Small intestine (tissue), 7 donors: ENCODE results near the gene XRCC1. TPM values are rescaled to one million over a fixed set of nuclear protein-coding genes. Genes with fewer than 3 reads are reported as not detected.

ENCODE experiments used
- DNase-seq, 2 donors: peaks; one replicate each; pipeline versions ENCODE4 v3.0.0 to v3.0.0-alpha.2; 2013
- FAIRE-seq: peaks from 2 replicates; lab custom pipeline; 2012; peaks lifted over from hg19 to GRCh38; lab: Jason Lieb, UNC
- H3K27ac ChIP-seq, 3 donors: one replicate each; pipeline ENCODE4 v1.5.1; 2013; ENCODE audit warnings: low read length in 2 of 3, mild to moderate bottlenecking in 2 of 3, control low read depth in 1 of 3, inconsistent platforms in 1 of 3, low read depth in 1 of 3, moderate library complexity in 1 of 3
- H3K27me3 ChIP-seq, 3 donors: one replicate each; pipeline ENCODE4 v1.6.1; 2013; ENCODE audit warnings: low read length in 3 of 3, inconsistent platforms in 1 of 3; ENCODE audit not compliant: control insufficient read depth in 3 of 3, insufficient read depth in 3 of 3
- H3K36me3 ChIP-seq, 3 donors: one replicate each; pipeline ENCODE4 v1.6.1; 2013; ENCODE audit warnings: low read length in 3 of 3, inconsistent platforms in 1 of 3, low read depth in 1 of 3, mild to moderate bottlenecking in 1 of 3, moderate library complexity in 1 of 3; ENCODE audit not compliant: control insufficient read depth in 3 of 3, insufficient read depth in 2 of 3
- H3K4me1 ChIP-seq, 3 donors: one replicate each; pipeline ENCODE4 v1.6.1; 2013; ENCODE audit warnings: low read length in 2 of 3, inconsistent platforms in 1 of 3, low read depth in 1 of 3, mild to moderate bottlenecking in 1 of 3, moderate library complexity in 1 of 3; ENCODE audit not compliant: control insufficient read depth in 3 of 3, insufficient read depth in 2 of 3
- H3K4me3 ChIP-seq, 3 donors: one replicate each; pipeline ENCODE4 v1.5.1; 2013; ENCODE audit warnings: low read length in 3 of 3, control low read depth in 1 of 3, inconsistent platforms in 1 of 3, low read depth in 1 of 3, mild to moderate bottlenecking in 1 of 3, moderate library complexity in 1 of 3
- H3K9me3 ChIP-seq, 2 donors: one replicate each; pipeline ENCODE4 v1.6.1; 2013; ENCODE audit warnings: low read depth in 1 of 2, low read length in 1 of 2; ENCODE audit not compliant: control insufficient read depth in 2 of 2, insufficient read depth in 1 of 2
- WGBS, 3 donors: extraction: QIAGEN DNeasy Blood & Tissue Kit; methylation state at CpG; one replicate each; pipeline ENCODE4 v1.1.7; 2013; 5-methylcytosine and 5-hydroxymethylcytosine counted together
- polyA plus RNA-seq, 4 donors: library from polyadenylated mRNA; stranded (reverse) in 3 of 4; unstranded in 1 of 4; fragments of 200-250 nt in 3 of 4; fragments of 120-200 nt in 1 of 4; gene quantifications; one replicate each; pipeline versions ENCODE4 v1.2.1 to v1.2.3, GENCODE V29; 2013
- donor health status: healthy with polysubstance abuse.
- donor health status: control.
- donor health status: control.
- donor health status: Bipolar disorder and iron deficiency.
- donor health status: healthy.

XRCC1 gene
- polyA plus RNA-seq, 4 donors, result 9.7 to 46.3 (median 16.0) TPM

DNA sequence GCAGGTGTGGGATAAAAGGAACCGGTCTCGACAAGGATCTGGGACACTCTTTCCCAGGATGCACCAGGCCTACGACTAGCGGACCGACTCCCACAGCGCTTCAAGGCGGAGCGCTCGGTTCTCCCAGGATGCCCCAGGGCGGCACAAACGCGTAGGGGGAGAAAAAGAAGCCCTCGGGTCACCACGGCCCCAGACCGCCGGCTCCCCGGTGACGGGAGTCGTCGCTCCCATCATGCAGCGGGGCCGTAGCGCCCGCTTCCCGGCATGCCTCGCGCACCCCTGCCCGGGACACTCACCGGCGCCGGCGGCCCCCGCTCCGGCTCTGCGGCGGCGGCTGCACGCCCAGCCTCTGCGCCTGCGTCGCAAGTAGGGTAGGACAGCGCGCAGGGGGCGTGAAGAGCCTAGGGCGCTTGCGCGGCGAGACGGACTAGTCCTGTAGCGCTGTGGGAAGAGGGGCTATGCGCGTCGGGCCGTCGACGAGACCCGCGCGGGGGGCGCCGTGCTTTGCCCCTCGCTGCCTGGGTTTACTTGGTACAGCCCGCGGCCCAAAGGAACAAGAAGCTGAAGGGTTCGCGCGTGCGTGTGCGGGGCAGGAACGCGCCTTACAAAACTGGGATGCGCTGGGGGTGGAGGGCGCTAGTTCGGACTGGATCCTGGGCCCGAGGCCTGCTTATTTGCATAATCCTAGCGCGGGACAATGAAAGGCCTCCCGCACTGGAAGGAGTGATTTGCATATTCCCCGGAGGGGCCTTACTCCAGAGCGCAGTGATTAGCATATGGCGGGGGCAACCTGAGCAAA is 44.1 kb upstream of the XRCC1 start, which contains the start of gene ZNF428:
TSS of gene ZNF428 (minus strand) at position 368 of the 799 bp plus-strand sequence. CDS start 5,325 bp downstream, outside the sequence.
- FAIRE-seq (no peak), DNase-seq (peak; percentile 79 to 94)
- WGBS, 3 donors, result 0% methylated on average over 56 to 81 of the region's 81 CpGs
- Histone ChIP-seq H3K9me3 (no peaks in the 10 kb centered on the region), H3K27me3 (no peaks in the 10 kb centered on the region), H3K4me1 (peaks cover 0 to 9% (median 7%) of the 10 kb centered on the region in 3 donors), H3K27ac (peak within 1 kb of the TSS; percentile 57 to 99 (median 97)), H3K4me3 (peak within 1 kb of the TSS; percentile 71 to 99 (median 77)), H3K36me3 (peaks cover 0 to 6% (median 0%) of the 10 kb centered on the region in 3 donors)

DNA sequence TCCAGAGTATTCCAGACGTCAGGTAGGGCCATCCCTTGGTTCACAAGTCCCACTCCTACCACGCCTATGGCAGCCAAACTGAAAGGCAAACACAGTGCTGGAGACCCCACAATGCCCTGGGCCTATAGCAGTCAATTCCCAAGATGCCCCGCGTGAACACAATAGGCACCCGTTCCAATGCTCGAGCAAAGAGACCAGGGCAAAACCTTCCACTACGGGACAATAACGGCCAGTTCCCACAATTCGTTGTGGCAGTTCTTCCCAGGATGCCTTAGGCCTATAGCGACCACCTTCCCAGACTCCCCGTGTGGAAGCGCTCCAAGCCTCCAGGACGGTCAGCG is 43.6 kb upstream of the XRCC1 start:
- no peaks in the 10 kb centered on the region for H3K27me3 ChIP-seq
- no peak for FAIRE-seq
- peaks cover 0 to 9% (median 7%) of the 10 kb centered on the region in 3 donors for H3K4me1 ChIP-seq
- DNase-seq, result no peak
- H3K9me3 ChIP-seq, result no peaks in the 10 kb centered on the region
- H3K36me3 ChIP-seq, result peaks cover 0 to 10% (median 0%) of the 10 kb centered on the region in 3 donors
- peak overlapping the region; percentile 57 to 99 (median 97) for H3K27ac ChIP-seq
- WGBS, 3 donors, result 0 to 1% (median 0%) methylated on average over 14 of the region's 14 CpGs
- peak overlapping the region; percentile 71 to 99 (median 77) for H3K4me3 ChIP-seq

DNA sequence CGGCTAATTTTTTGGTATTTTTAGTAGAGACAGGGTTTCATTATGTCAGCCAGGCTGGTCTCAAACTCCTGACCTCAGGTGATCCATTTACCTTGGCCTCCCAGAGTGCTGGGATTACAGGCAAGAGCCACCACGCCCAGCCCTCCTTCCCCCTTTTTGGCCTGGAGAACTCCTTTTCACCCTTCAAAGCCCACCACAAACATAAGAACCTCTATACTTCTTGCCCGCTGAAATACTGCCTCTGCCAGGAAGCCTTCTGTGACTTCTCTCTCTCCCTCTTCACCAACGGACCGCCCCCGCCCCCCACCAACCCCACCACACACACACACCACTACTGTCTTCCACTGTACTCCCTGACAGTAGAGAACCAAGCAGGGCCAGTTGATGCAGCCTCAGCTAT is 41.6 kb upstream of the XRCC1 start:
- no peak overlapping the region for H3K27ac ChIP-seq
- H3K36me3 ChIP-seq, result peaks cover 0 to 23% (median 0%) of the 10 kb centered on the region in 3 donors
- no peak overlapping the region for H3K4me3 ChIP-seq
- H3K27me3 ChIP-seq, result no peaks in the 10 kb centered on the region
- H3K4me1 ChIP-seq, result peaks cover 0 to 9% (median 7%) of the 10 kb centered on the region in 3 donors
- no peak for DNase-seq
- 86 to 95% (median 90%) methylated on average over 6 of the region's 6 CpGs for WGBS, 3 donors
- H3K9me3 ChIP-seq, result no peaks in the 10 kb centered on the region
- FAIRE-seq, result no peak

- DNase-seq (no peak), FAIRE-seq (no peak)
- no peak overlapping the region for H3K4me3 ChIP-seq
- H3K9me3 ChIP-seq, result no peaks in the 10 kb centered on the region
- WGBS, 3 donors, result 63 to 85% (median 82%) methylated on average over 1 of the region's 1 CpG
- H3K4me1 ChIP-seq, result peaks cover 0 to 9% (median 7%) of the 10 kb centered on the region in 3 donors
- no peak overlapping the region for H3K27ac ChIP-seq
- no peaks in the 10 kb centered on the region for H3K27me3 ChIP-seq
- peaks cover 0 to 29% (median 0%) of the 10 kb centered on the region in 3 donors for H3K36me3 ChIP-seq
Observed at GRCh38 chr19:43616306-43616705, 41.0 kb upstream of the XRCC1 start.

DNA sequence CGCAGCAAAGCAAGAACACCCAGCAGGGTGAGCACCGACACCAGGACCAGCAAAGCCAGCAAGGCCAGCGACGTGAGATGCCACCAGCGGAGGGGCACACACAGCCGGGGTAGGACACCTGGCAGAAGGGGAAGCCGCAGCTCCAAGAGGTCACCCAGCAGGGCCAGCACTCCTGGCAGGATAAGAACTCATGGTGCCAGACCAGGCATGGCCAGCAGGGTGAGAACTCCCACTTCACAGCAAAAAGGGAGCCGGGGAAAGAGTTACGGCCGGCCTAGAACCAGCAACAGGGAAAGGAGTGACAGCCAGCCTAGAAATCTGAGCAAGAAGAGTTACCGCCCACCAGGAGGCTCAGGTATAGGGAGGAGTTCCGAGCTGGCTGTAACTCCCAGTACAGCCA is 37.0 kb upstream of the XRCC1 start:
- Histone ChIP-seq H3K27me3 (no peaks in the 10 kb centered on the region), H3K4me1 (no peaks in the 10 kb centered on the region), H3K36me3 (peaks cover 0 to 52% (median 0%) of the 10 kb centered on the region in 3 donors), H3K4me3 (no peak overlapping the region), H3K9me3 (no peaks in the 10 kb centered on the region), H3K27ac (no peak overlapping the region)
- WGBS, 3 donors, result 96 to 99% (median 97%) methylated on average over 12 of the region's 12 CpGs
- FAIRE-seq (no peak), DNase-seq (no peak)

DNA sequence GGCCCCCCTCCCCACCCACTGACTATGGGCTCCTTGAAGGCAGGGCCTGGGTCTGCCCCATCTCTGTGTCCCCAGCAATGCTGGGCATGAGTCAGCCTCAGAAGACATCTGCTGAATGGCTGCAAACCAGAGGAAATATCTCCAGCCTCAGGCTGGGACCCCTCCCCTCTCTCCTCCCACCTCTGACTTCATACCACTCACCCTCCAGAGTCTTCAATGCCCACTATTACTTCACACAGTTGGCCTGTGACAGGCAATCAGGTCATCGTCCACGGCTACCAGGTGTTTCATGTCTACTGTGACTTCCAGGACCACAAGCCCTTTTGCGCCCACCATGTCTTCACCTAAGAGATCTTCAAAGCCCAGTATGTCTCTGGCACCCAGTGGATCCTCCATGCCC is 36.5 kb upstream of the XRCC1 start, which contains the start of gene SRRM5:
TSS of gene SRRM5 (plus strand) at position 301 of the 400 bp plus-strand sequence. CDS start at position 335, 34 bp downstream.
- no peak for FAIRE-seq
- WGBS, 3 donors, result 94 to 96% (median 95%) methylated on average over 3 of the region's 3 CpGs
- no peak within 1 kb of the TSS for H3K4me3 ChIP-seq
- H3K27me3 ChIP-seq, result no peaks in the 10 kb centered on the region
- no peaks in the 10 kb centered on the region for H3K4me1 ChIP-seq
- no peak within 1 kb of the TSS for H3K27ac ChIP-seq
- DNase-seq, result no peak
- no peaks in the 10 kb centered on the region for H3K9me3 ChIP-seq
- H3K36me3 ChIP-seq, result peaks cover 0 to 57% (median 0%) of the 10 kb centered on the region in 3 donors

GRCh38 chr19:43610493-43610892 is 35.2 kb upstream of the XRCC1 start:
- 69 to 93% (median 84%) methylated on average over 3 of the region's 3 CpGs for WGBS, 3 donors
- FAIRE-seq (no peak), DNase-seq (no peak)
- no peaks in the 10 kb centered on the region for H3K4me1 ChIP-seq
- H3K27me3 ChIP-seq, result no peaks in the 10 kb centered on the region
- H3K9me3 ChIP-seq, result no peaks in the 10 kb centered on the region
- H3K4me3 ChIP-seq, result no peak overlapping the region
- no peak overlapping the region for H3K27ac ChIP-seq
- H3K36me3 ChIP-seq, result peaks cover 0 to 58% (median 0%) of the 10 kb centered on the region in 3 donors

GRCh38 chr19:43609872-43610271 is 34.5 kb upstream of the XRCC1 start:
- no peak for DNase-seq
- 84 to 94% (median 93%) methylated on average over 7 of the region's 7 CpGs for WGBS, 3 donors
- H3K9me3 ChIP-seq, result no peaks in the 10 kb centered on the region

More at GRCh38 chr19:43609872-43610271, 34.5 kb upstream of the XRCC1 start:
- FAIRE-seq, result no peak
- Histone ChIP-seq H3K27me3 (no peaks in the 10 kb centered on the region), H3K27ac (no peak overlapping the region), H3K4me3 (no peak overlapping the region), H3K36me3 (peaks cover 0 to 58% (median 0%) of the 10 kb centered on the region in 3 donors), H3K4me1 (no peaks in the 10 kb centered on the region)
